ENCODE data around the gene RAB6A. TPM values are rescaled to one million over a fixed set of nuclear protein-coding genes. Genes with fewer than 3 reads are reported as not detected.

The RAB6A gene
- total RNA-seq, 2 donors from 2014 or later = 92.0 to 124 TPM

GRCh38 chr11:73651661-73652045, 109.2 kb downstream of the RAB6A start:
- no peaks in the 10 kb centered on the region for H3K9me3 Mint-ChIP-seq
- H3K4me1 Mint-ChIP-seq (ENCODE audit: low read depth in 2 of 2) = peaks cover 0 to 8% of the 10 kb centered on the region in 2 donors
- DNase-seq (ENCODE audit: low spot score) (no peak), ATAC-seq (no peak)
- H3K27me3 Mint-ChIP-seq = no peaks in the 10 kb centered on the region
- H3K27ac Mint-ChIP-seq = no peak overlapping the region
- no peak overlapping the region for H3K4me3 Mint-ChIP-seq
- no peaks in the 10 kb centered on the region for H3K36me3 Mint-ChIP-seq

DNA sequence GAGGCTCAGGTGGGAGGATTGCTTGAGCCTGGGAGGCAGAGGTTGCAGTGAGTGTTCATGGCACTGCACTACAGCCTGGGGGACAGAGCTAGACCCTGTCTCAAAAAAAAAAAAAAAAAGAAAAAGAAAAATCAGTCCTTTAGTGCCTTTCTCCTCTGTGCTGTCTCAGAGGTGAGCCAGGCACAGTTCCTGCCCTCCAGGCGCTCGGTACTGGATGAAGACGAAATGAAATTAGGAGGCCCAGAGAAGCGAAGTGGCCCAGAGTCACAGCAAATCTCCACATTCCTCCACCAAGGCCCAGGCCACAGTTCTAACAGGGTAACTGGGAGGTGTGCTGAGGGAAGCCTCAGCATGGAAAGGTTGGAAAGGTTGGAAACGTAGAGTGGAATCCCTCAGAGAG, 109.6 kb downstream of the RAB6A start:
- ATAC-seq = no peak
- Mint-ChIP-seq H3K9me3 (no peaks in the 10 kb centered on the region), H3K27me3 (no peaks in the 10 kb centered on the region), H3K36me3 (no peaks in the 10 kb centered on the region), H3K27ac (no peak overlapping the region), H3K4me1 (ENCODE audit: low read depth in 2 of 2) (peaks cover 0 to 8% of the 10 kb centered on the region in 2 donors), H3K4me3 (no peak overlapping the region)
- DNase-seq (ENCODE audit: low spot score) = no peak

DNA sequence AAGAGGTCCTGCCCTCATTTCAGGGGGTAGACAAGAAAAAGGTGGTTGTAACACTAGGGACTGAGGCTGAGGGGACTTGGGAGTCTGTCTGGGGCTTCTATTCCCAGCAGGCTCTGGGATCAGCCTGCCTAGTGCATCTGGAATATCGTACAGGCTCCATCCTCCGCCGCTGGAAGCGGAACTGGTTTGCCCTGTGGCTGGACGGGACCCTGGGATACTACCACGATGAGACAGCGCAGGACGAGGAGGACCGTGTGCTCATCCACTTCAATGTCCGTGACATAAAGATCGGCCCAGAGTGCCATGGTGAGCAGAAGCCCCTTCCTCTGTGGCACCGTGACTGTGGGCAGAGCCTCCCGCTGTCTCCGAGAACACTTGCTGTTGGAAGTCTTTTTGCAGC, 110.5 kb downstream of the RAB6A start:
- H3K9me3 Mint-ChIP-seq = no peaks in the 10 kb centered on the region
- H3K4me1 Mint-ChIP-seq (ENCODE audit: low read depth in 2 of 2) = peaks cover 0 to 8% of the 10 kb centered on the region in 2 donors
- no peak for DNase-seq (ENCODE audit: low spot score)
- no peaks in the 10 kb centered on the region for H3K36me3 Mint-ChIP-seq
- no peak overlapping the region for H3K4me3 Mint-ChIP-seq
- ATAC-seq = no peak
- no peak overlapping the region for H3K27ac Mint-ChIP-seq
- peaks cover 0 to 4% of the 10 kb centered on the region in 2 donors for H3K27me3 Mint-ChIP-seq

- peaks cover 0 to 8% of the 10 kb centered on the region in 2 donors for H3K27me3 Mint-ChIP-seq
- DNase-seq (ENCODE audit: low spot score) (no peak), ATAC-seq (no peak)
- H3K4me1 Mint-ChIP-seq (ENCODE audit: low read depth in 2 of 2) = peaks cover 0 to 8% of the 10 kb centered on the region in 2 donors
- H3K4me3 Mint-ChIP-seq = no peak overlapping the region
- H3K36me3 Mint-ChIP-seq = no peaks in the 10 kb centered on the region
- H3K9me3 Mint-ChIP-seq = no peaks in the 10 kb centered on the region
- no peak overlapping the region for H3K27ac Mint-ChIP-seq
Observed at GRCh38 chr11:73649206-73649605, 111.7 kb downstream of the RAB6A start.

DNA sequence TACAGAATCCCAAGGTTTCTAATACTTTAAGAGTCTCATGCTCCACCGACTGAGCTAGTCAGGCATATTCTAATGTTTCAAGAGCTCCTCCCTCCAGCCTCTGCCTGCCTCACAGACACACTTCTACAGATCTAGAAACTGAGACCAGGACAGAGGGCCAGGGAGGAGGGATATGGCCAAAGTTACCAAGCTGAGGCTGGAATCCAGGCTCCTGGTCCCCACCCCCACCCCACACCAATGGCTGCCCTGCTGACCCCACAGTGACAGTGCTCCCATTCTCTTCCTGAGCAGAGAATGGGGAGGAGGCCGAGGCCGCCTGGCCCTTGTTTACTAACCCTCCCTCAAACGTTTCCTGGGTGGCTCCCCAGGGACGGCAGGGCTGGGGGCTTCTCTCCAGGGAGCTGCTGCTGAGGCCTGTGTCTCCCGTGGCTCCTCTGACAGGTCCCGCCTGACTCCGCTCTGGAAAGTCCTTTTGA, 112.3 kb downstream of the RAB6A start:
- no peaks in the 10 kb centered on the region for H3K36me3 Mint-ChIP-seq
- DNase-seq (ENCODE audit: low spot score) (no peak), ATAC-seq (no peak)
- no peak overlapping the region for H3K27ac Mint-ChIP-seq
- H3K4me3 Mint-ChIP-seq = no peak overlapping the region
- peaks cover 0 to 8% of the 10 kb centered on the region in 2 donors for H3K4me1 Mint-ChIP-seq (ENCODE audit: low read depth in 2 of 2)
- no peaks in the 10 kb centered on the region for H3K9me3 Mint-ChIP-seq
- peaks cover 0 to 8% of the 10 kb centered on the region in 2 donors for H3K27me3 Mint-ChIP-seq

DNA sequence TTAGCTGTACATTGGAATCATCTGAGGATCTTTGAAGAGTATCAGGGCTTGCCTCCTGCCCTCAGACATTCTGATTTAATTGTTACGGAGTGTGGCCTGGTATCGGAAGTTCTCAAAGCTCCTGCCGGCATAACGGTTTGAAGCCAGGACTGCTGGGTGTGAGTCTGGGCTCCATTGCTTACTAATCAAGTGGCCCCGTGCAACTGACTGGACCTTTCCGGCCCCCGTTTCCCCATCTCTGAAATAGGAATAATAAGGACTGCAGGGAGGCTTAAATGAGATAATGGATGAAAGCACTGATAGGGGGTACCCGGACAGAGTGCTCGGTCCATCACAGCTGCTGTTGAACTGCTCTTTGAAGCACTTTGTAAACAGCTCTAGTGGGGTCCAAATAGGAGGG, 112.8 kb downstream of the RAB6A start:
- ATAC-seq = no peak
- H3K9me3 Mint-ChIP-seq = no peaks in the 10 kb centered on the region
- H3K27me3 Mint-ChIP-seq = peaks cover 0 to 8% of the 10 kb centered on the region in 2 donors
- H3K4me3 Mint-ChIP-seq = no peak overlapping the region
- H3K4me1 Mint-ChIP-seq (ENCODE audit: low read depth in 2 of 2) = peaks cover 0 to 8% of the 10 kb centered on the region in 2 donors
- H3K36me3 Mint-ChIP-seq = no peaks in the 10 kb centered on the region
- H3K27ac Mint-ChIP-seq = no peak overlapping the region
- DNase-seq (ENCODE audit: low spot score) = no peak

GRCh38 chr11:73647459-73648100, 113.3 kb downstream of the RAB6A start:
- H3K4me1 Mint-ChIP-seq (ENCODE audit: low read depth in 2 of 2) = peaks cover 0 to 8% of the 10 kb centered on the region in 2 donors
- ATAC-seq = peak; percentile 97 to 98
- H3K27ac Mint-ChIP-seq = no peak overlapping the region
- DNase-seq (ENCODE audit: low spot score) = peak; percentile 86
- no peaks in the 10 kb centered on the region for H3K36me3 Mint-ChIP-seq
- no peaks in the 10 kb centered on the region for H3K9me3 Mint-ChIP-seq
- H3K4me3 Mint-ChIP-seq = peak overlapping the region; percentile 45
- H3K27me3 Mint-ChIP-seq = peaks cover 0 to 8% of the 10 kb centered on the region in 2 donors

DNA sequence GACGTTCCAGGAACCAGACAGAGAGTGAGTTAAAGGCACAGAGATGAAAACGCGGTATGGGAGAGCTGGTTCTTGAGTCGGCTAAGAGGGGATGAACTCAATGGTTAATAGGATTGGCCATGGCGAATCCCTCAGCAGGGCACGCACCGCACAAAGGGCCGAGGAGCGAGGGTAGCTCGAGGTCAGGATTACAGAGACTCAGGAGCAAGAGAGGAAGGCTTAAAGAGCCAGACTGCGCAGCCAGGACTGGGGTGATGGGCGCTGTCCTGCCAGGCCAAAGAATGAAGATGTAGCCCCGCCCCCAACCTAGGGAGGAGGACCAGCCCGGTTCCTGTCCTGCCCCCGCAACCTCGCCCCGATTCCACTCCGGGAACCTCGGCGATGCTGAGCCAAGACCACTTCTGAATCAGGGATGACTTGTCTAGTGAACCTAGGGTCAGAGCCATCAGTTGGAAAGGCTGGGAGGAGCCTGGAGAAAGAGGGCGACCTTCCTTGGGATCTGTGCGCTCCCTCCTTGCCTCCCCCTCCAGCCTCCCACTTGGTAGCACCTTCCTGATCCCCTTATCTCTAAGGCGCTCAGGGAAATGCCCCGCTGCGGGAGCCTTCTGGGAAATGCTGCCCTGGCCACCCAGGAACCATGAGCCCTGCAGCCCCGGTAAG, 114.8 kb downstream of the RAB6A start, which contains the start of gene PLEKHB1:
Gene PLEKHB1, plus strand, starts transcription at position 610 of the 660 bp plus-strand sequence. Its CDS starts 28 bp downstream, at position 638.
- H3K27ac Mint-ChIP-seq = no peak within 1 kb of the TSS

DNA sequence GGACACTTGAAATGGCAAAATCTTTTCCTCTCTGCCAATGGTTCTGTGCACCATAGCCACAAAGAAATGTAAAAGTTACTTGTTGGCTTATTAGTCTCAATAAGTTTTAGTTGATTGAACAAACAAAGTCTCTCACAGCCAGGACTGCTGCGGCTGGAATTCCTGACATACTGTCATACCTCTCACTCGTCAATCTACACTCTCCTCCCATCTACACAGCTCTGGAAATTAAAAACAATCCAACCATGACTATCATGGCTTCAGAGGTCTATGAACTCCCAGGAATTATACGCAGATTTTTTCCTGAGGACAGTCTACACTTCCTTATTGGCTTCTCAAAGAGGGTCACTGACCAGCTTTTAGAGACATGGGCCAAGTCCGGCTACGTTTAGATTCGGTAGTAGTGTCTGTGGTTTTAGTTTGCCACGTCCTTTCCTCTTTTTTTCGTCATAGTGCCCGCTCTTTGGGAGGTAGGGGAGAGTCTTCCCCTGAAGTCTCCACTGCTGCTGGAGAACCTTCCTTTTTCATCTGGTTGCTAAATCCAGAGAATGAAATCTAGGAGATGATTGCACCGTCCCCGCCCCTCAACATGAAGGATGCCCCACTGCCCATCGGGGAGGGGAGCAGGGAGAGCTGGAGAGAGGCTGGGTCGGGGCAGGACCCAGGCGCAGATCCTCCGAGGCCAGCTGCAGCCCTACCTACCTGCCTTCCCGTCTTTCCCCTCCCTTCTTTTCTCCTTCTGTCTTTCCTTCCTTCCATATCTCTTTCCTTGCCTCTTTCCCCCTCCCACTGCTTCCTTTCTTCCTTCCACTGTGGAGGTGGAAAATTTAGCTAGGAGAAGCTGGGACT, 115.5 kb downstream of the RAB6A start:
- no peak for ATAC-seq
- Mint-ChIP-seq H3K27me3 (peaks cover 0 to 8% of the 10 kb centered on the region in 2 donors), H3K27ac (no peak overlapping the region)

More for the DNA sequence above, 114.8 kb downstream of the RAB6A start, which contains the start of gene PLEKHB1:
- no peak for ATAC-seq
- Mint-ChIP-seq H3K27me3 (peaks cover 0 to 8% of the 10 kb centered on the region in 2 donors), H3K36me3 (no peaks in the 10 kb centered on the region), H3K4me3 (peak within 1 kb of the TSS; percentile 45), H3K9me3 (no peaks in the 10 kb centered on the region), H3K4me1 (ENCODE audit: low read depth in 2 of 2) (peaks cover 0 to 8% of the 10 kb centered on the region in 2 donors)
- DNase-seq (ENCODE audit: low spot score) = no peak

GRCh38 chr11:73641668-73642067, 119.2 kb downstream of the RAB6A start:
- Mint-ChIP-seq H3K4me3 (no peak overlapping the region), H3K27ac (no peak overlapping the region), H3K9me3 (no peaks in the 10 kb centered on the region), H3K36me3 (no peaks in the 10 kb centered on the region), H3K27me3 (peaks cover 0 to 8% of the 10 kb centered on the region in 2 donors), H3K4me1 (ENCODE audit: low read depth in 2 of 2) (no peaks in the 10 kb centered on the region)
- no peak for ATAC-seq
- no peak for DNase-seq (ENCODE audit: low spot score)

More for the DNA sequence above, 115.5 kb downstream of the RAB6A start:
- Mint-ChIP-seq H3K36me3 (no peaks in the 10 kb centered on the region), H3K4me3 (no peak overlapping the region), H3K9me3 (no peaks in the 10 kb centered on the region), H3K4me1 (ENCODE audit: low read depth in 2 of 2) (peaks cover 0 to 8% of the 10 kb centered on the region in 2 donors)
- DNase-seq (ENCODE audit: low spot score) = no peak

- Mint-ChIP-seq H3K27me3 (peaks cover 0 to 4% of the 10 kb centered on the region in 2 donors), H3K9me3 (no peaks in the 10 kb centered on the region), H3K4me1 (ENCODE audit: low read depth in 2 of 2) (peaks cover 0 to 3% of the 10 kb centered on the region in 2 donors), H3K4me3 (no peak overlapping the region), H3K36me3 (no peaks in the 10 kb centered on the region), H3K27ac (no peak overlapping the region)
- no peak for DNase-seq (ENCODE audit: low spot score)
- ATAC-seq = no peak
Observed at GRCh38 chr11:73640592-73640991, 120.3 kb downstream of the RAB6A start.

GRCh38 chr11:73637012-73637411, 123.9 kb downstream of the RAB6A start:
- DNase-seq (ENCODE audit: low spot score) = no peak
- H3K27me3 Mint-ChIP-seq = no peaks in the 10 kb centered on the region
- no peak for ATAC-seq
- H3K9me3 Mint-ChIP-seq = no peaks in the 10 kb centered on the region
- peaks cover 0 to 6% of the 10 kb centered on the region in 2 donors for H3K4me1 Mint-ChIP-seq (ENCODE audit: low read depth in 2 of 2)
- no peak overlapping the region for H3K4me3 Mint-ChIP-seq
- H3K36me3 Mint-ChIP-seq = no peaks in the 10 kb centered on the region
- no peak overlapping the region for H3K27ac Mint-ChIP-seq

DNA sequence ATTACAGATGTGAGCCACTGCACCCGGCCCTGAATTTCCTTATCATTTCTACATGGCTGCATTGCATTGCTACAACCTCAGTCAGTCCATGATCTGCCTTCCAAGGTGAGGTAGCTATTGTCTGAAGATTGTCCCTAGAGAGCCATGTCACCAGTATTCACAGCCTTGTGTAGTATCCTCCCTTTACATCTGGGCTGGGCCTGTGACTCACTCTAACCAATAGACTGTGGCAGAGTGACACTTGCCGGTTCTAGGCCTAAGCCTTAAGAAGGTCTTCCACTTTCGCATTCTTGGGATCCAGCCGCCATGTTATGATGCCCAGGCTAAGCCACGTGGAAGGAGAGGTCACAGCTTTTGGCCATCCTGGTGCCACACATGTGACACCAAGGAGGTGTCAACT, 124.6 kb downstream of the RAB6A start:
- ATAC-seq (peak in 1 of 2 donors; percentile 24), DNase-seq (ENCODE audit: low spot score) (no peak)
- Mint-ChIP-seq H3K4me3 (no peak overlapping the region), H3K9me3 (no peaks in the 10 kb centered on the region), H3K4me1 (ENCODE audit: low read depth in 2 of 2) (peaks cover 0 to 6% of the 10 kb centered on the region in 2 donors), H3K27me3 (no peaks in the 10 kb centered on the region), H3K36me3 (no peaks in the 10 kb centered on the region), H3K27ac (no peak overlapping the region)

Measured in natural killer cell treated with Interleukin-12 subunit alpha and Interleukin-12 subunit beta and Interleukin-15 and Interleukin-18, amount 100 ng/mL, for 72 hours (primary cell).